GM23248 (cell line): ENCODE results near the gene VPS35L. TPM values are rescaled to one million over a fixed set of nuclear protein-coding genes. Genes with fewer than 3 reads are reported as not detected.
"Not testable (repeated sequence)": the region's sequence is repeated elsewhere in the genome, so short reads cannot be mapped to it uniquely, and the experiment has no call there.

Experiments
- DNase-seq: peaks from one replicate; pipeline ENCODE4 v3.0.0-alpha.2; 2015
- H2AFZ ChIP-seq: fragments of 200-600 bp; sonication (generic); 2 replicates; pipeline ENCODE4 v1.6.1; 2016; ENCODE audit warnings: antibody characterized with exemption
- H3F3A ChIP-seq: fragments of 200-600 bp; sonication (generic); 2 replicates; pipeline ENCODE4 v1.6.1; 2016; ENCODE audit warnings: mild to moderate bottlenecking, antibody characterized with exemption, mixed run types; ENCODE audit not compliant: insufficient read depth
- H3K27ac ChIP-seq: fragments of 200-600 bp; sonication (generic); 2 replicates; pipeline ENCODE4 v1.5.1; 2016; ENCODE audit warnings: mild to moderate bottlenecking
- H3K27me3 ChIP-seq: fragments of 200-600 bp; sonication (generic); replicated peaks from 2 replicates; pipeline ENCODE4 v1.6.1; 2016; ENCODE audit warnings: mild to moderate bottlenecking; ENCODE audit not compliant: insufficient read depth
- H3K36me3 ChIP-seq: fragments of 200-600 bp; sonication (generic); 2 replicates; pipeline ENCODE4 v1.6.1; 2016; ENCODE audit warnings: low read depth, mild to moderate bottlenecking
- H3K4me1 ChIP-seq: fragments of 200-600 bp; sonication (generic); 2 replicates; pipeline ENCODE4 v1.6.1; 2016; ENCODE audit warnings: mild to moderate bottlenecking; ENCODE audit not compliant: insufficient read depth
- H3K4me2 ChIP-seq: fragments of 200-600 bp; sonication (generic); one replicate; pipeline ENCODE4 v1.6.1; 2016; ENCODE audit warnings: mild to moderate bottlenecking; ENCODE audit not compliant: unreplicated experiment
- H3K4me3 ChIP-seq: fragments of 200-600 bp; sonication (generic); 2 replicates; pipeline ENCODE4 v1.5.1; 2016; ENCODE audit warnings: mild to moderate bottlenecking
- H3K79me2 ChIP-seq: fragments of 200-600 bp; sonication (generic); 2 replicates; pipeline ENCODE4 v1.6.1; 2016; ENCODE audit warnings: mild to moderate bottlenecking; ENCODE audit not compliant: insufficient read depth
- H3K9ac ChIP-seq: fragments of 200-600 bp; sonication (generic); 2 replicates; pipeline ENCODE4 v1.6.1; 2016; ENCODE audit warnings: mild to moderate bottlenecking
- H3K9me2 ChIP-seq: fragments of 200-600 bp; sonication (generic); 2 replicates; pipeline ENCODE4 v1.6.1; 2016; ENCODE audit warnings: mixed run types, mild to moderate bottlenecking, moderate library complexity; ENCODE audit not compliant: insufficient read depth
- H3K9me3 ChIP-seq: fragments of 200-600 bp; sonication (generic); one replicate; pipeline ENCODE4 v1.6.1; 2017; ENCODE audit warnings: low read depth
- H4K20me1 ChIP-seq: fragments of 200-600 bp; sonication (generic); 2 replicates; pipeline ENCODE4 v1.6.0; 2016; ENCODE audit not compliant: insufficient read depth
- EZH2 ChIP-seq: fragments of 200-600 bp; sonication (generic); IDR thresholded peaks from 2 replicates; pipeline ENCODE4 v1.6.1; 2018; ENCODE audit warnings: antibody characterized with exemption, mild to moderate bottlenecking; ENCODE audit not compliant: insufficient read depth, poor library complexity, severe bottlenecking
- EZH2phosphoT487 ChIP-seq: fragments of 200-600 bp; sonication (generic); IDR thresholded peaks from 2 replicates; pipeline ENCODE4 v1.6.1; 2018; ENCODE audit warnings: antibody characterized with exemption, moderate library complexity, mild to moderate bottlenecking, low read depth; ENCODE audit not compliant: insufficient read depth
- WGBS, 2 experiments: methylation state at CpG; one replicate each; pipeline ENCODE4 v1.1.6; 2015 to 2017; ENCODE audit warnings: low lambda C conversion rate in 2 of 2, low coverage in 1 of 2; ENCODE audit errors: missing lambda C conversion rate in 2 of 2; 5-methylcytosine and 5-hydroxymethylcytosine counted together
- in situ Hi-C: fragments of 300-500 bp; cut with MboI; formaldehyde crosslinking; loops from 2 replicates; pipeline ENCODE4 v1.15.0; 2020
- polyA plus RNA-seq: library from polyadenylated mRNA; unstranded; fragments of >200 nt; fragmentation: Nextera tagmentation; extraction: Ambion mirVana; gene quantifications from 2 replicates; pipeline ENCODE4 v1.2.1, GENCODE V29; 2016
- total RNA-seq: library from RNA; depleted of rRNA; stranded (reverse); fragments of >200 nt; shearing (Covaris generic); gene quantifications from 2 replicates; pipeline ENCODE4 v1.2.3, GENCODE V29; 2014

VPS35L gene
- total and polyA plus RNA-seq, 2 experiments from 2014 or later: 19.9 to 58.2 TPM

- H3K36me3 ChIP-seq: peaks cover 4% of the 10 kb centered on the region; the same call in 1 of the 2 replicates
- H3K9me2 ChIP-seq: no peaks in the 10 kb centered on the region
- H3K27ac ChIP-seq: no peak overlapping the region
- WGBS, 2 experiments: 95 to 96% methylated on average over 11 of the region's 11 CpGs
- H3K79me2 ChIP-seq: peaks cover 54% of the 10 kb centered on the region
- no peaks in the 10 kb centered on the region for H3K27me3 ChIP-seq
- no peak overlapping the region for H3K4me3 ChIP-seq
- H3K9ac ChIP-seq: no peak overlapping the region
- peaks cover 9% of the 10 kb centered on the region; the same call in 1 of the 2 replicates for H3K4me1 ChIP-seq
- H3K4me2 ChIP-seq: no peak overlapping the region
- no peaks in the 10 kb centered on the region for H4K20me1 ChIP-seq
- peaks cover 5% of the 10 kb centered on the region; the same call in 1 of the 2 replicates for H3F3A ChIP-seq
- no peak overlapping the region for H2AFZ ChIP-seq
- TF ChIP-seq EZH2 (no peak), EZH2phosphoT487 (no peak)
- in situ Hi-C loops: loop anchor here (10.0 kb wide), 1 partner anchor 172 kb away; the partner anchor contains the start of gene GPRC5B
- no peak for DNase-seq
- no peaks in the 10 kb centered on the region for H3K9me3 ChIP-seq
Observed at GRCh38 chr16:19712418-19713058, 157.0 kb downstream of the VPS35L start.

- H3K9ac ChIP-seq: no peak overlapping the region
- DNase-seq: no peak
- no peak overlapping the region for H3K27ac ChIP-seq
- H3K27me3 ChIP-seq: no peaks in the 10 kb centered on the region
- no peaks in the 10 kb centered on the region for H3K9me3 ChIP-seq
- WGBS, 2 experiments: 91 to 94% methylated on average over 6 of the region's 6 CpGs
- H3K36me3 ChIP-seq: peaks cover 4% of the 10 kb centered on the region; the same call in 1 of the 2 replicates
- no peak overlapping the region for H3K4me3 ChIP-seq
- H4K20me1 ChIP-seq: no peaks in the 10 kb centered on the region
- TF ChIP-seq EZH2phosphoT487 (no peak), EZH2 (no peak)
- no peaks in the 10 kb centered on the region for H3K9me2 ChIP-seq
- H3K4me1 ChIP-seq: peaks cover 9% of the 10 kb centered on the region; the same call in 1 of the 2 replicates
- H3K4me2 ChIP-seq: no peak overlapping the region
- peaks cover 8% of the 10 kb centered on the region; the same call in 1 of the 2 replicates for H3F3A ChIP-seq
- peaks cover 59% of the 10 kb centered on the region for H3K79me2 ChIP-seq
- no peak overlapping the region for H2AFZ ChIP-seq
- in situ Hi-C loops: loop anchor here (10.0 kb wide), 1 partner anchor 171 kb away; the partner anchor contains the start of gene GPRC5B
Observed at GRCh38 chr16:19713697-19714096, 158.2 kb downstream of the VPS35L start.

- Histone ChIP-seq H3K9me3 (no peaks in the 10 kb centered on the region), H3K79me2 (peaks cover 75% of the 10 kb centered on the region), H3K9ac (no peak overlapping the region), H3K9me2 (no peaks in the 10 kb centered on the region), H4K20me1 (no peaks in the 10 kb centered on the region), H3F3A (peaks cover 8% of the 10 kb centered on the region; the same call in 1 of the 2 replicates), H3K27ac (no peak overlapping the region), H3K27me3 (no peaks in the 10 kb centered on the region), H2AFZ (no peak overlapping the region), H3K4me3 (no peak overlapping the region), H3K4me2 (no peak overlapping the region), H3K4me1 (peaks cover 13% of the 10 kb centered on the region; the same call in 1 of the 2 replicates), H3K36me3 (peaks cover 4% of the 10 kb centered on the region; the same call in 1 of the 2 replicates)
- DNase-seq: peak; percentile 34
- in situ Hi-C loops: loop anchor here (10.0 kb wide), 1 partner anchor 169 kb away; the partner anchor contains the start of gene GPRC5B
- WGBS, 2 experiments: 82 to 85% methylated on average over 5 of the region's 5 CpGs
- TF ChIP-seq EZH2 (no peak), EZH2phosphoT487 (no peak)
Observed at GRCh38 chr16:19715566-19715965, 160.1 kb downstream of the VPS35L start.

- no peaks in the 10 kb centered on the region for H3K9me2 ChIP-seq
- H3K27me3 ChIP-seq: no peaks in the 10 kb centered on the region
- peaks cover 75% of the 10 kb centered on the region for H3K79me2 ChIP-seq
- peaks cover 8% of the 10 kb centered on the region; the same call in 1 of the 2 replicates for H3F3A ChIP-seq
- no peaks in the 10 kb centered on the region for H3K9me3 ChIP-seq
- TF ChIP-seq EZH2phosphoT487: no peak
- no peak for TF ChIP-seq EZH2
- H3K36me3 ChIP-seq: peaks cover 4% of the 10 kb centered on the region; the same call in 1 of the 2 replicates
- no peaks in the 10 kb centered on the region for H4K20me1 ChIP-seq
- in situ Hi-C loops: loop anchor here (10.0 kb wide), 1 partner anchor 169 kb away; the partner anchor contains the start of gene GPRC5B
- peak overlapping the region; percentile 93; the same call in 1 of the 2 replicates for H3K4me3 ChIP-seq
- no peak overlapping the region for H2AFZ ChIP-seq
- peaks cover 13% of the 10 kb centered on the region; the same call in 1 of the 2 replicates for H3K4me1 ChIP-seq
- DNase-seq: no peak
- H3K4me2 ChIP-seq: peak overlapping the region; percentile 98
- no peak overlapping the region for H3K9ac ChIP-seq
- 100% methylated on average over 1 of the region's 1 CpG for WGBS, 2 experiments
- H3K27ac ChIP-seq: no peak overlapping the region
Observed at GRCh38 chr16:19716183-19716582, 160.7 kb downstream of the VPS35L start.

GRCh38 chr16:19716728-19717127 is 161.2 kb downstream of the VPS35L start:
- H3K4me2 ChIP-seq: peak overlapping the region; percentile 98
- in situ Hi-C loops: loop anchor here (10.0 kb wide), 1 partner anchor 168 kb away; the partner anchor contains the start of gene GPRC5B
- peak overlapping the region; percentile 86 for H3K27ac ChIP-seq
- peak overlapping the region; percentile 100 for H2AFZ ChIP-seq
- H3K9me3 ChIP-seq, H3K27me3 ChIP-seq, DNase-seq, H3F3A ChIP-seq, H3K9me2 ChIP-seq, H3K36me3 ChIP-seq, H4K20me1 ChIP-seq: not testable (repeated sequence)
- WGBS, 2 experiments: 21 to 24% methylated on average over 11 of the region's 11 CpGs
- H3K79me2 ChIP-seq: peaks cover 74% of the 10 kb centered on the region
- peaks cover 13% of the 10 kb centered on the region; the same call in 1 of the 2 replicates for H3K4me1 ChIP-seq
- peak overlapping the region; percentile 93 for H3K4me3 ChIP-seq
- peak overlapping the region; percentile 95 for H3K9ac ChIP-seq
